ENCODE measurements around the gene DIP2C.
"Not testable (repeated sequence)": the region's sequence is repeated elsewhere in the genome, so short reads cannot be mapped to it uniquely, and the experiment has no call there.

The DIP2C gene

GRCh38 chr10:370449-370825, 319.0 kb downstream of the DIP2C start:
- no peak for DNase-seq (ENCODE audit: low spot score)

GRCh38 chr10:369684-370448, 319.6 kb downstream of the DIP2C start:
- no peak for DNase-seq (ENCODE audit: low spot score)

GRCh38 chr10:369221-369683, 320.2 kb downstream of the DIP2C start:
- DNase-seq (ENCODE audit: low spot score) = no peak

GRCh38 chr10:368579-369220, 320.8 kb downstream of the DIP2C start:
- DNase-seq (ENCODE audit: low spot score) = no peak

GRCh38 chr10:368107-368506, 321.4 kb downstream of the DIP2C start:
- not testable (repeated sequence) for DNase-seq (ENCODE audit: low spot score)

- no peak for DNase-seq (ENCODE audit: low spot score)
Observed at GRCh38 chr10:367636-368035, 321.8 kb downstream of the DIP2C start.

- DNase-seq (ENCODE audit: low spot score) = no peak
Observed at GRCh38 chr10:366186-366585, 323.3 kb downstream of the DIP2C start.

- DNase-seq (ENCODE audit: low spot score) = no peak
Observed at GRCh38 chr10:364267-364775, 325.1 kb downstream of the DIP2C start.

GRCh38 chr10:363152-363551, 326.3 kb downstream of the DIP2C start:
- DNase-seq (ENCODE audit: low spot score) = no peak

- DNase-seq (ENCODE audit: low spot score) = no peak
Observed at GRCh38 chr10:361203-362081, 328.0 kb downstream of the DIP2C start.

GRCh38 chr10:360653-361052, 328.8 kb downstream of the DIP2C start:
- DNase-seq (ENCODE audit: low spot score) = no peak

- no peak for DNase-seq (ENCODE audit: low spot score)
Observed at GRCh38 chr10:359762-360161, 329.7 kb downstream of the DIP2C start.

- DNase-seq (ENCODE audit: low spot score) = no peak
Observed at GRCh38 chr10:359093-359492, 330.4 kb downstream of the DIP2C start.

GRCh38 chr10:357201-357950, 332.1 kb downstream of the DIP2C start:
- DNase-seq (ENCODE audit: low spot score) = no peak

- no peak for DNase-seq (ENCODE audit: low spot score)
Observed at GRCh38 chr10:356452-356851, 333.0 kb downstream of the DIP2C start.

GRCh38 chr10:354901-355617, 334.4 kb downstream of the DIP2C start:
- DNase-seq (ENCODE audit: low spot score) = no peak

GRCh38 chr10:352476-353235, 336.8 kb downstream of the DIP2C start:
- DNase-seq (ENCODE audit: low spot score) = no peak

- peak; percentile 13 for DNase-seq (ENCODE audit: low spot score)
Observed at GRCh38 chr10:351770-352334, 337.6 kb downstream of the DIP2C start.

- no peak for DNase-seq (ENCODE audit: low spot score)
Observed at GRCh38 chr10:350981-351501, 338.4 kb downstream of the DIP2C start.

GRCh38 chr10:349081-349480, 340.4 kb downstream of the DIP2C start:
- DNase-seq (ENCODE audit: low spot score) = no peak

Measured in CD4-positive, alpha-beta T cell treated with Interleukin-15 for 4 hours (primary cell).